ENCODE data around the gene CACNA1I.

DNA sequence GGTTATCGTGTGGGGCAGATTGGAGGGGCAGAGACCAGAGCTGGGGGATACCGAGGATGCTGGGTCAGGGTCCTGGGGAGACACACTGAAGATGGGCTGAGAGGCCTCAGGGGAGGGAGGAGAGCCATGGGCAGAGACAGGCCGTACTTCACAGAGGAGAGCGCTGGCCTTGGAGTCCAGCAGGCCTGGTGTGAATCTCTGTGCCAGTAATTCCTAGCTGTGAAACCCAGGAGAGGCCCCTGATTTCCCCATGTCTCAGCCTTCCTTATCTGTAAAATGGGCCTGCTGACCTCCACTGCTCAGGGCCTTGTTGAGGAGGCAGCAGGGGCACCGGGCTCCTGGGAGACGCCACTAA is 23.4 kb downstream of the CACNA1I start:
- no peak for TF ChIP-seq SP1 (IDR thresholded peaks at IDR 0.05)
- TF ChIP-seq SUZ12 (IDR thresholded peaks at IDR 0.05) = no peak
- TF ChIP-seq TARDBP (IDR thresholded peaks at IDR 0.05) = no peak
- no peak for TF ChIP-seq HDGF (IDR thresholded peaks at IDR 0.05; ENCODE audit: borderline replicate concordance)
- TF ChIP-seq NFRKB (IDR thresholded peaks at IDR 0.05) = no peak
- no peak for TF ChIP-seq FOXK2 (IDR thresholded peaks at IDR 0.05)
- no peak for TF ChIP-seq BHLHE40 (IDR thresholded peaks at IDR 0.05; ENCODE audit: borderline replicate concordance)
- no peak for TF ChIP-seq FOXM1 (IDR thresholded peaks at IDR 0.05; ENCODE audit: borderline replicate concordance)
- TF ChIP-seq, protein P1, sequence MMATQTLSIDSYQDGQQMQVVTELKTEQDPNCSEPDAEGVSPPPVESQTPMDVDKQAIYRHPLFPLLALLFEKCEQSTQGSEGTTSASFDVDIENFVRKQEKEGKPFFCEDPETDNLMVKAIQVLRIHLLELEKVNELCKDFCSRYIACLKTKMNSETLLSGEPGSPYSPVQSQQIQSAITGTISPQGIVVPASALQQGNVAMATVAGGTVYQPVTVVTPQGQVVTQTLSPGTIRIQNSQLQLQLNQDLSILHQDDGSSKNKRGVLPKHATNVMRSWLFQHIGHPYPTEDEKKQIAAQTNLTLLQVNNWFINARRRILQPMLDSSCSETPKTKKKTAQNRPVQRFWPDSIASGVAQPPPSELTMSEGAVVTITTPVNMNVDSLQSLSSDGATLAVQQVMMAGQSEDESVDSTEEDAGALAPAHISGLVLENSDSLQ (IDR thresholded peaks at IDR 0.05) = no peak
- TF ChIP-seq L3MBTL2 (conservative IDR thresholded peaks at IDR 0.05) = no peak
- TF ChIP-seq ARNT (IDR thresholded peaks at IDR 0.05) = no peak
- no peak for TF ChIP-seq ELF4 (IDR thresholded peaks at IDR 0.05)
- TF ChIP-seq ZNF384 (IDR thresholded peaks at IDR 0.05) = no peak
- TF ChIP-seq FOXA1 (IDR thresholded peaks at IDR 0.05) = no peak
